GM21360 (cell line): ENCODE measurements around the gene PHF20.
"Not testable (repeated sequence)": the region's sequence is repeated elsewhere in the genome, so short reads cannot be mapped to it uniquely, and the experiment has no call there.

Source experiments
- ATAC-seq: cut with Tn5 transposase; IDR thresholded peaks from one replicate; pipeline ENCODE4 v1.9.1; 2021; ENCODE audit warnings: mild to moderate bottlenecking, moderate library complexity; ENCODE audit not compliant: unreplicated experiment

The PHF20 gene

GRCh38 chr20:35912881-35913280, 141.1 kb downstream of the PHF20 start:
- ATAC-seq: no peak

- ATAC-seq: no peak
Observed at GRCh38 chr20:35917077-35917476, 145.3 kb downstream of the PHF20 start.

GRCh38 chr20:35918021-35918420, 146.2 kb downstream of the PHF20 start:
- no peak for ATAC-seq

- no peak for ATAC-seq
Observed at GRCh38 chr20:35920523-35920922, 148.7 kb downstream of the PHF20 start.

- ATAC-seq: no peak
Observed at GRCh38 chr20:35929301-35929700, 157.5 kb downstream of the PHF20 start.

GRCh38 chr20:35934050-35934449, 162.2 kb downstream of the PHF20 start:
- ATAC-seq: no peak

- ATAC-seq: no peak
Observed at GRCh38 chr20:35939264-35939663, 167.4 kb downstream of the PHF20 start.

GRCh38 chr20:35941620-35942019, 169.8 kb downstream of the PHF20 start:
- ATAC-seq: no peak

- ATAC-seq: no peak
Observed at GRCh38 chr20:35942243-35942642, 170.4 kb downstream of the PHF20 start.

GRCh38 chr20:35947489-35947888, 175.7 kb downstream of the PHF20 start:
- ATAC-seq: no peak

GRCh38 chr20:35947907-35948306, 176.1 kb downstream of the PHF20 start:
- ATAC-seq: no peak

GRCh38 chr20:35950093-35950492, 178.3 kb downstream of the PHF20 start:
- ATAC-seq: no peak

GRCh38 chr20:35952080-35952479, 180.3 kb downstream of the PHF20 start:
- not testable (repeated sequence) for ATAC-seq

GRCh38 chr20:35952480-35953386, 180.9 kb downstream of the PHF20 start:
- ATAC-seq: no peak

GRCh38 chr20:35953387-35954199, 181.8 kb downstream of the PHF20 start:
- ATAC-seq: peak; percentile 12

GRCh38 chr20:35954200-35954906, 182.5 kb downstream of the PHF20 start, which contains the start of gene SCAND1:
Gene SCAND1 (minus strand): TSS chr20:35954502. CDS start chr20:35954284, 218 bp downstream.
- ATAC-seq: peak; percentile 87

GRCh38 chr20:35954907-35955251, 183.1 kb downstream of the PHF20 start:
- ATAC-seq: no peak

GRCh38 chr20:35956616-35957015, 184.8 kb downstream of the PHF20 start:
- no peak for ATAC-seq

- ATAC-seq: not testable (repeated sequence)
Observed at GRCh38 chr20:35959291-35959690, 187.5 kb downstream of the PHF20 start.

- ATAC-seq: no peak
Observed at GRCh38 chr20:35963878-35964277, 192.1 kb downstream of the PHF20 start.

GRCh38 chr20:35967979-35968640, 196.3 kb downstream of the PHF20 start, which contains the start of gene CNBD2:
Gene CNBD2 (plus strand): TSS chr20:35968590. CDS start chr20:35968763, 173 bp downstream.
- no peak for ATAC-seq
